ELF-1 (cell line): ENCODE measurements around the gene DHRS7B.

Experiments
- DNase-seq: peaks from one replicate; pipeline ENCODE4 v3.0.0-alpha.2; 2016; ENCODE audit warnings: low read depth, low spot score

The DHRS7B gene

GRCh38 chr17:21239680-21240368, 113.1 kb downstream of the DHRS7B start:
- peak; percentile 81 for DNase-seq

- DNase-seq = no peak
These were observed 113.7 kb downstream of the DHRS7B start for GRCh38 chr17:21240369-21241055.
